Smooth muscle cell (in vitro differentiated cells): ENCODE results near the gene SGO2. TPM values are rescaled to one million over a fixed set of nuclear protein-coding genes. Genes with fewer than 3 reads are reported as not detected.

ENCODE experiments used
- DNase-seq: peaks from one replicate; lab custom pipeline; 2025; ENCODE audit not compliant: unreplicated experiment; lab: John Stamatoyannopoulos, UW
- H2AFZ ChIP-seq: fragments of 200-600 bp; sonication (generic); 2 replicates; pipeline ENCODE4 v1.6.0; 2016; ENCODE audit warnings: antibody characterized with exemption, low read depth, mild to moderate bottlenecking
- H3F3A ChIP-seq: fragments of 200-600 bp; sonication (generic); 2 replicates; pipeline ENCODE4 v1.6.0; 2017; ENCODE audit warnings: antibody characterized with exemption, low read depth
- H3K27ac ChIP-seq: fragments of 200-600 bp; sonication (generic); 2 replicates; pipeline ENCODE4 v1.5.1; 2016; ENCODE audit warnings: low read depth, mild to moderate bottlenecking
- H3K27me3 ChIP-seq: fragments of 200-600 bp; sonication (generic); 2 replicates; pipeline ENCODE4 v1.6.1; 2016; ENCODE audit warnings: low read depth, mild to moderate bottlenecking
- H3K36me3 ChIP-seq: fragments of 200-600 bp; sonication (generic); 2 replicates; pipeline ENCODE4 v1.5.1; 2016; ENCODE audit warnings: low read depth
- H3K4me1 ChIP-seq: fragments of 200-600 bp; sonication (generic); 2 replicates; pipeline ENCODE4 v1.5.1; 2016; ENCODE audit warnings: low read depth
- H3K4me2 ChIP-seq: fragments of 200-600 bp; sonication (generic); 2 replicates; pipeline ENCODE4 v1.6.0; 2016; ENCODE audit warnings: mild to moderate bottlenecking
- H3K4me3 ChIP-seq: fragments of 200-600 bp; sonication (generic); 2 replicates; pipeline ENCODE4 v1.5.1; 2016; ENCODE audit warnings: mild to moderate bottlenecking
- H3K79me2 ChIP-seq: fragments of 200-600 bp; sonication (generic); 2 replicates; pipeline ENCODE4 v1.6.0; 2016; ENCODE audit warnings: low read depth, mild to moderate bottlenecking
- H3K9ac ChIP-seq: fragments of 200-600 bp; sonication (generic); 2 replicates; pipeline ENCODE4 v1.6.0; 2016; ENCODE audit warnings: low read depth
- H3K9me3 ChIP-seq: fragments of 200-600 bp; sonication (generic); replicated peaks from 2 replicates; pipeline ENCODE4 v1.5.1; 2016; ENCODE audit warnings: low read depth
- H4K20me1 ChIP-seq: fragments of 200-600 bp; sonication (generic); 2 replicates; pipeline ENCODE4 v1.6.0; 2016; ENCODE audit warnings: low read depth
- WGBS: methylation state at CpG from one replicate; pipeline ENCODE4 v1.1.7; 2016; ENCODE audit warnings: low lambda C conversion rate; 5-methylcytosine and 5-hydroxymethylcytosine counted together
- polyA plus RNA-seq: library from polyadenylated mRNA; unstranded; fragments of >200 nt; fragmentation: Nextera tagmentation; extraction: Ambion mirVana; gene quantifications from 2 replicates; pipeline ENCODE4 v1.2.1, GENCODE V29; 2016
- total RNA-seq: library from RNA; depleted of rRNA; stranded (reverse); fragments of >200 nt; gene quantifications from 2 replicates; pipeline ENCODE4 v1.2.3, GENCODE V29; 2014
- TF ChIP-seq, protein P1 (sequence below): fragments of 200-600 bp; sonication (generic); IDR thresholded peaks from 2 replicates; pipeline ENCODE4 v1.5.1; 2017; ENCODE audit warnings: borderline replicate concordance, mild to moderate bottlenecking, antibody characterized with exemption; ENCODE audit not compliant: insufficient read depth, poor library complexity, severe bottlenecking

SGO2 gene
- total and polyA plus RNA-seq, 2 experiments from 2014 or later = 7.5 to 8.7 TPM

GRCh38 chr2:200620606-200621390 is 94.8 kb downstream of the SGO2 start:
- H4K20me1 ChIP-seq = no peaks in the 10 kb centered on the region
- H3K4me2 ChIP-seq = no peak overlapping the region
- no peak overlapping the region for H3K9ac ChIP-seq
- no peaks in the 10 kb centered on the region for H3K36me3 ChIP-seq
- no peaks in the 10 kb centered on the region for H3K27me3 ChIP-seq
- no peaks in the 10 kb centered on the region for H3K9me3 ChIP-seq
- no peak for DNase-seq
- H3K4me1 ChIP-seq = no peaks in the 10 kb centered on the region
- WGBS = 96% methylated on average over 7 of the region's 7 CpGs
- H3K27ac ChIP-seq = no peak overlapping the region
- no peaks in the 10 kb centered on the region for H3K79me2 ChIP-seq
- H3K4me3 ChIP-seq = no peak overlapping the region
- no peak overlapping the region for H2AFZ ChIP-seq
- H3F3A ChIP-seq = no peaks in the 10 kb centered on the region
- TF ChIP-seq, protein P1, sequence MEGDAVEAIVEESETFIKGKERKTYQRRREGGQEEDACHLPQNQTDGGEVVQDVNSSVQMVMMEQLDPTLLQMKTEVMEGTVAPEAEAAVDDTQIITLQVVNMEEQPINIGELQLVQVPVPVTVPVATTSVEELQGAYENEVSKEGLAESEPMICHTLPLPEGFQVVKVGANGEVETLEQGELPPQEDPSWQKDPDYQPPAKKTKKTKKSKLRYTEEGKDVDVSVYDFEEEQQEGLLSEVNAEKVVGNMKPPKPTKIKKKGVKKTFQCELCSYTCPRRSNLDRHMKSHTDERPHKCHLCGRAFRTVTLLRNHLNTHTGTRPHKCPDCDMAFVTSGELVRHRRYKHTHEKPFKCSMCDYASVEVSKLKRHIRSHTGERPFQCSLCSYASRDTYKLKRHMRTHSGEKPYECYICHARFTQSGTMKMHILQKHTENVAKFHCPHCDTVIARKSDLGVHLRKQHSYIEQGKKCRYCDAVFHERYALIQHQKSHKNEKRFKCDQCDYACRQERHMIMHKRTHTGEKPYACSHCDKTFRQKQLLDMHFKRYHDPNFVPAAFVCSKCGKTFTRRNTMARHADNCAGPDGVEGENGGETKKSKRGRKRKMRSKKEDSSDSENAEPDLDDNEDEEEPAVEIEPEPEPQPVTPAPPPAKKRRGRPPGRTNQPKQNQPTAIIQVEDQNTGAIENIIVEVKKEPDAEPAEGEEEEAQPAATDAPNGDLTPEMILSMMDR = no peak

GRCh38 chr2:200622106-200622505 is 96.1 kb downstream of the SGO2 start:
- no peak overlapping the region for H3K4me3 ChIP-seq
- no peaks in the 10 kb centered on the region for H3K79me2 ChIP-seq
- no peaks in the 10 kb centered on the region for H3F3A ChIP-seq
- no peak overlapping the region for H3K4me2 ChIP-seq
- no peaks in the 10 kb centered on the region for H3K9me3 ChIP-seq
- H3K36me3 ChIP-seq = no peaks in the 10 kb centered on the region
- no peaks in the 10 kb centered on the region for H3K4me1 ChIP-seq
- WGBS = 90% methylated on average over 1 of the region's 1 CpG
- no peak for DNase-seq
- no peaks in the 10 kb centered on the region for H4K20me1 ChIP-seq
- H3K27ac ChIP-seq = no peak overlapping the region
- TF ChIP-seq, protein P1 = no peak
- no peaks in the 10 kb centered on the region for H3K27me3 ChIP-seq
- H2AFZ ChIP-seq = no peak overlapping the region
- no peak overlapping the region for H3K9ac ChIP-seq

- Histone ChIP-seq H3K36me3 (no peaks in the 10 kb centered on the region), H2AFZ (no peak overlapping the region), H4K20me1 (no peaks in the 10 kb centered on the region), H3K9me3 (no peaks in the 10 kb centered on the region), H3K4me2 (no peak overlapping the region), H3K27me3 (no peaks in the 10 kb centered on the region), H3K79me2 (no peaks in the 10 kb centered on the region), H3K27ac (no peak overlapping the region), H3K9ac (no peak overlapping the region), H3K4me3 (no peak overlapping the region), H3F3A (no peaks in the 10 kb centered on the region), H3K4me1 (no peaks in the 10 kb centered on the region)
- DNase-seq = no peak
- WGBS = 96% methylated on average over 2 of the region's 2 CpGs
- TF ChIP-seq, protein P1 = no peak
Measured at GRCh38 chr2:200624026-200624425, 98.0 kb downstream of the SGO2 start.

DNA sequence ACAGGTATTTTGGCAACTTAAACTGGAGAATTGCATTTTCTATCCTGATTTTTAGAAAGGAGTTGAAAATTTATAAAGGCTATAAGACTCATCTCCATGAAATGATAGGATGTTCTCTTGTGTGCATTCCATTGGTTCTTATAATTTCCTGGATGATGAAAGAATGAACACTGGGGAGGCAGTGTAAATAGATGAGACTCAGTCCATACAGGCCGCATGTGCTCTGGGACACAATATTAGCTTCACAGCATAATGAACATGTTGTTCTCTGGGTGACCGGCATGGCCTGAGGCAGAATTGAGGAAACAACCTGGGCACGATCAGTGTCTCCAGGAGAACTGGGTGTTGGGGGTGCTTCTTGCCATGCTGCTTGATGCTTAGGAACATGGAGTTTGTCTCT is 98.7 kb downstream of the SGO2 start:
- 93% methylated on average over 3 of the region's 3 CpGs for WGBS
- no peaks in the 10 kb centered on the region for H3K79me2 ChIP-seq
- H3K36me3 ChIP-seq = no peaks in the 10 kb centered on the region
- H4K20me1 ChIP-seq = no peaks in the 10 kb centered on the region
- H3K9ac ChIP-seq = no peak overlapping the region
- TF ChIP-seq, protein P1 = no peak
- H3K4me2 ChIP-seq = no peak overlapping the region
- H3K27me3 ChIP-seq = no peaks in the 10 kb centered on the region
- no peak for DNase-seq
- H3K4me3 ChIP-seq = no peak overlapping the region
- no peak overlapping the region for H2AFZ ChIP-seq
- H3F3A ChIP-seq = no peaks in the 10 kb centered on the region
- no peaks in the 10 kb centered on the region for H3K9me3 ChIP-seq
- no peaks in the 10 kb centered on the region for H3K4me1 ChIP-seq
- H3K27ac ChIP-seq = no peak overlapping the region
